Fibroblast of gingiva (primary cell): ENCODE results near the gene SYCP3.
A peak's percentile ranks its signal among the peaks of the same experiment; 100 is the strongest.

Source experiments
- DNase-seq: peaks from one replicate; pipeline ENCODE4 v3.0.0-alpha.2; 2011; ENCODE audit warnings: low read depth

Gene SYCP3

GRCh38 chr12:101738920-101739665 lies at the start of gene SYCP3:
SYCP3 (minus strand) TSS chr12:101739462; CDS start chr12:101737935, 1,527 bp downstream.
- DNase-seq = no peak

- DNase-seq = no peak
These were observed 46.4 kb upstream of the SYCP3 start for GRCh38 chr12:101785671-101786070.

- no peak for DNase-seq
These were observed 45.1 kb upstream of the SYCP3 start for GRCh38 chr12:101784376-101784775.

GRCh38 chr12:101783838-101784237 lies 44.6 kb upstream of the SYCP3 start:
- DNase-seq = no peak

- no peak for DNase-seq
These were observed 43.9 kb upstream of the SYCP3 start for GRCh38 chr12:101783150-101783549.

- DNase-seq = no peak
These were observed 43.0 kb upstream of the SYCP3 start for GRCh38 chr12:101782273-101782731.

GRCh38 chr12:101781834-101782233 lies 42.6 kb upstream of the SYCP3 start:
- DNase-seq = no peak

GRCh38 chr12:101780599-101780998 lies 41.3 kb upstream of the SYCP3 start:
- no peak for DNase-seq

- DNase-seq = no peak
These were observed 40.4 kb upstream of the SYCP3 start for GRCh38 chr12:101779626-101780025.

GRCh38 chr12:101779200-101779599 lies 39.9 kb upstream of the SYCP3 start:
- no peak for DNase-seq

- no peak for DNase-seq
These were observed 38.7 kb upstream of the SYCP3 start for GRCh38 chr12:101777978-101778377.

GRCh38 chr12:101777485-101777884 lies 38.2 kb upstream of the SYCP3 start:
- DNase-seq = no peak

- DNase-seq = no peak
These were observed 36.6 kb upstream of the SYCP3 start for GRCh38 chr12:101775816-101776215.

GRCh38 chr12:101773650-101774162 lies 34.4 kb upstream of the SYCP3 start:
- DNase-seq = peak; percentile 58

- no peak for DNase-seq
These were observed 32.9 kb upstream of the SYCP3 start for GRCh38 chr12:101772012-101772775.

GRCh38 chr12:101769865-101770264 lies 30.6 kb upstream of the SYCP3 start:
- DNase-seq = no peak

- DNase-seq = no peak
These were observed 29.5 kb upstream of the SYCP3 start for GRCh38 chr12:101768781-101769180.

- DNase-seq = no peak
These were observed 28.3 kb upstream of the SYCP3 start for GRCh38 chr12:101767537-101767936.

GRCh38 chr12:101764051-101764792 lies 25.0 kb upstream of the SYCP3 start:
- DNase-seq = no peak

- no peak for DNase-seq
These were observed 24.1 kb upstream of the SYCP3 start for GRCh38 chr12:101763246-101763931.

- no peak for DNase-seq
These were observed 22.5 kb upstream of the SYCP3 start for GRCh38 chr12:101761781-101762180.

- DNase-seq = no peak
These were observed 22.1 kb upstream of the SYCP3 start for GRCh38 chr12:101761350-101761749.
